NCI-H82 (cell line): Measurements from ENCODE around the gene TMCO4.

Source experiments
- DNase-seq: peaks from one replicate; lab custom pipeline; 2025; lab: John Stamatoyannopoulos, UW

TMCO4 gene

DNA sequence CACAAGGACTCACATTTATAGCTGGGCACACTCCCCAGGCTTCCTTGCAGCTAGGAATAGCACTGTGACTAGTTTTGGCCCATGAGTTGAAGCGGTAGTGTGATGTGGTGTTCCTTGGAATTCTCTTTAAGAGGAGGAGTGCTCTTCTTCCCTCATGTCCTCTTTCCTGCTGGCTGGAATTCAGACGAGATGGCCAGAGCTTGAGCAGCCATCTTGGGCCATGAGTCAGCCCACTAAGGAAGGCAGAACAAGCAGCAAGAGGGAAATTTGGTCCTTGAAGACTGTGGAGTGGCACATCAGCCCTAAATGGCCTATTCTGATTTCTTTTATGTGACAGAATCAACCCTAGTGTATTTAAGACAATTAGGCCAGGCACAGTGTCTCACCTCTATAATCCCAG, 115.0 kb downstream of the TMCO4 start:
- no peak for DNase-seq

GRCh38 chr1:19683351-19683750, 116.4 kb downstream of the TMCO4 start:
- DNase-seq: no peak

DNA sequence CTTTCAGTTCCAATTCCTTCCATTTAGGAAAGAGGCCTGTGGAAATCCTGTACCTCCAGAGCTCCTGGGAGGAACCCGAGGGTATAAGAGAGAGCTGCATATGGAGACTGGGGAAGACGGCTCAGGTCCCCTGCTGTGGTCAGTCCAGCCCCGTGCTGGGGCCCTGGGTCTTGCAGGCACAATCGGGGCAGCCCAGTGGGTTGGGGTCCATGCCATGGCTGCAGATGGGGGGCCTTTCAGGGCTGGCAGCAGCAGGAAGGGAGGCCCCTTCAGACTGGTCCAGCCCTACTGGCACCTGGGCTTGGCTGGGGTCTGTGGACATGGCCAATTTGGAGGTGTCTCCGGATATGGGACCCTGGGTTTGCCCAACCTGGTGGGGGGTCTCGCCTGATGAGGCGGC, 116.8 kb downstream of the TMCO4 start:
- DNase-seq: no peak

GRCh38 chr1:19682257-19682656, 117.5 kb downstream of the TMCO4 start:
- no peak for DNase-seq

GRCh38 chr1:19680644-19681043, 119.1 kb downstream of the TMCO4 start:
- no peak for DNase-seq

GRCh38 chr1:19679691-19680090, 120.0 kb downstream of the TMCO4 start:
- DNase-seq: no peak

- no peak for DNase-seq
Observed at GRCh38 chr1:19678931-19679453, 120.7 kb downstream of the TMCO4 start.

GRCh38 chr1:19678493-19678892, 121.2 kb downstream of the TMCO4 start:
- DNase-seq: no peak

GRCh38 chr1:19676438-19676922, 123.2 kb downstream of the TMCO4 start:
- DNase-seq: no peak

- no peak for DNase-seq
Observed at GRCh38 chr1:19675797-19676196, 123.9 kb downstream of the TMCO4 start.

DNA sequence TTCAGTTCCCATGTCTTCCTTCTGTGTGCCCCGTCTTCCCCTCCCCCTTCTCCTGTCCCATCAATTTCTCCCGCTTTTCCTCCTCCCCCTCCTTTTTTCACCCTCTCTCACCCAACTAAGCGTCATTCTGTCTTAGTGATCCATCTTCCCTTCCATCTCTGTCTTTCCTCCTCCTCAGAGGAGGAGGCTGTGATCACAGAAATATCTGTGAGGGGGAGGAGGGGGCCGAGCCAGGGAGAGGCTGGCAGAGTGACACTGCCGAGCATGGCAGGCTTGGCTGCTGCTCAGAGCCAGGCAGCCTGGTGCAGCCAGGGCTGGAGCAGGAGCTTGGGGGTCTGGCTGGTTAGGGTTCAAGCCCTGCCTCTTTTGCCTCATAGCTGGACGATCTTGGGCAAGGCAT, 127.5 kb downstream of the TMCO4 start:
- DNase-seq: no peak

DNA sequence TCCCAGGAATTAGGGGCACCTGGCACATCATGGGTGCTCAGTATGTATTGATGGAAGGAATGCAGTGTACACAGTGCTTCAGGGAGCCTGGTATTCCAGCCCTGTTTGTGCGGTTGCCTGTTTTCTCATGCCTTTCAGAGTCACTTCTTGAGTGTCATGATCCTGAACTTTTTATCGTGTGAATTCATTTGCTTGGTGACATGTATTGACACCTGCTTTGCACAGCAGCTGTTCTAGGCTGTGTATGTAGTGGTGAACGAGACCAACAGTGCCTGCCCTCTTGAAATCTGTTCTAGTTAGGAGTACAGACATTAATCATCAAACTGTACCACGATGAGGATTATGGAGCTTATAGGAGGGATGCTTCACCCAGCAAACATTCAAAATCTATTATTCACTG, 128.9 kb downstream of the TMCO4 start:
- peak; percentile 20 for DNase-seq

GRCh38 chr1:19668888-19669287, 130.8 kb downstream of the TMCO4 start:
- no peak for DNase-seq

DNA sequence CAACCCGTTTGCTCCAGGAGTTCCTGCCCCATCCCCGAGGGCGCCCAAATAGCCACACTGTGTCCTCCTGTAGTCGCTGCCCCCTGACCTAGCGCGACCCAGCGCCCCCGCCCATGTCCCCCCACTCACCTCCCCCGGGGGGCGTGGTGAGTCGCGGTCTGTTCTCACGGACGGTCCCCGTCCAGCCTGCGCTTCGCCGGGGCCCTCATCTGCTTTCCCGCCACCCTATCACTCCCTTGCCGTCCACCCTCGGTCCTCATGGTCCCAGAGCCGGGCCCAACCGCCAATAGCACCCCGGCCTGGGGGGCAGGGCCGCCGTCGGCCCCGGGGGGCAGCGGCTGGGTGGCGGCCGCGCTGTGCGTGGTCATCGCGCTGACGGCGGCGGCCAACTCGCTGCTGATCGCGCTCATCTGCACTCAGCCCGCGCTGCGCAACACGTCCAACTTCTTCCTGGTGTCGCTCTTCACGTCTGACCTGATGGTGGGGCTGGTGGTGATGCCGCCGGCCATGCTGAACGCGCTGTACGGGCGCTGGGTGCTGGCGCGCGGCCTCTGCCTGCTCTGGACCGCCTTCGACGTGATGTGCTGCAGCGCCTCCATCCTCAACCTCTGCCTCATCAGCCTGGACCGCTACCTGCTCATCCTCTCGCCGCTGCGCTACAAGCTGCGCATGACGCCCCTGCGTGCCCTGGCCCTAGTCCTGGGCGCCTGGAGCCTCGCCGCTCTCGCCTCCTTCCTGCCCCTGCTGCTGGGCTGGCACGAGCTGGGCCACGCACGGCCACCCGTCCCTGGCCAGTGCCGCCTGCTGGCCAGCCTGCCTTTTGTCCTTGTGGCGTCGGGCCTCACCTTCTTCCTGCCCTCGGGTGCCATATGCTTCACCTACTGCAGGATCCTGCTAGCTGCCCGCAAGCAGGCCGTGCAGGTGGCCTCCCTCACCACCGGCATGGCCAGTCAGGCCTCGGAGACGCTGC, 133.9 kb downstream of the TMCO4 start:
- no peak for DNase-seq

- peak; percentile 24 for DNase-seq
Observed at GRCh38 chr1:19665186-19665495, 134.6 kb downstream of the TMCO4 start.

- peak; percentile 57 for DNase-seq
Observed at GRCh38 chr1:19664453-19665185, 135.1 kb downstream of the TMCO4 start, which contains the start of gene HTR6. TSS of gene HTR6 (plus strand) at chr1:19664875. CDS start at chr1:19665754, 879 bp downstream.

DNA sequence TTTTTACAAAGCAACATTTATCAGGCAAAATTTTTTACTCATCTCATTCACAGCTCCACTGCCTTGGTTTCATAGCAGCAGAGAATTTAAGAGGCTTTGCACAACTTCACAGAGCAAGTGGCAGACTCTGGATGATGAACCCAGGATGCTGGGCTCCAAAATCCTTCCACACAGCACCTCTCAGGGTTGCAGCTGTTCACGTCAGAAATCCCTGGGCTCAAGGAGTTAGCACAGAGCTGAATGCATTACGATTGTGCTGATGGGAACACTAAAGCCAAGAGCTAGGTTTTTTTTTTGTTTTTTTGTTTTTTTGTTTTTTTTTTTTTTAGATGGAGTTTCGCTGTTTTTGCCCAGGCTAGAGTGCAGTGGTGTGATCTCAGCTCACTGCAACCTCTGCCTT, 137.4 kb downstream of the TMCO4 start:
- DNase-seq: peak; percentile 31

GRCh38 chr1:19661721-19662228, 137.9 kb downstream of the TMCO4 start:
- DNase-seq: peak; percentile 66

DNA sequence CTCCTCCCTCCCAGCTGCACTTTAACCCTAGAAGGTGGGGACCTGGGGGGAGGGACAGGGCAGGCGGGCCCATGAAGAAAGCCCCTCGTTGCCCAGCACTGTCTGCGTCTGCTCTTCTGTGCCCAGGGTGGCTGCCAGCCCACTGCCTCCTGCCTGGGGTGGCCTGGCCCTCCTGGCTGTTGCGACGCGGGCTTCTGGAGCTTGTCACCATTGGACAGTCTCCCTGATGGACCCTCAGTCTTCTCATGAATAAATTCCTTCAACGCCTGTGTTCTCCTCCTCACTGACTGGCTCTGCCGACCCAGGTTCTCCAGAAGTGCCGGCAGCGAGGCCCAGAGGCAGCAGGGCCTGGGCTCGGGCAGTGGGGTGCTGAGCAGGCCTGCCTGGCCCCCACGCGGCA, 141.5 kb downstream of the TMCO4 start:
- no peak for DNase-seq

- DNase-seq: no peak
Observed at GRCh38 chr1:19657511-19657910, 142.2 kb downstream of the TMCO4 start.

DNA sequence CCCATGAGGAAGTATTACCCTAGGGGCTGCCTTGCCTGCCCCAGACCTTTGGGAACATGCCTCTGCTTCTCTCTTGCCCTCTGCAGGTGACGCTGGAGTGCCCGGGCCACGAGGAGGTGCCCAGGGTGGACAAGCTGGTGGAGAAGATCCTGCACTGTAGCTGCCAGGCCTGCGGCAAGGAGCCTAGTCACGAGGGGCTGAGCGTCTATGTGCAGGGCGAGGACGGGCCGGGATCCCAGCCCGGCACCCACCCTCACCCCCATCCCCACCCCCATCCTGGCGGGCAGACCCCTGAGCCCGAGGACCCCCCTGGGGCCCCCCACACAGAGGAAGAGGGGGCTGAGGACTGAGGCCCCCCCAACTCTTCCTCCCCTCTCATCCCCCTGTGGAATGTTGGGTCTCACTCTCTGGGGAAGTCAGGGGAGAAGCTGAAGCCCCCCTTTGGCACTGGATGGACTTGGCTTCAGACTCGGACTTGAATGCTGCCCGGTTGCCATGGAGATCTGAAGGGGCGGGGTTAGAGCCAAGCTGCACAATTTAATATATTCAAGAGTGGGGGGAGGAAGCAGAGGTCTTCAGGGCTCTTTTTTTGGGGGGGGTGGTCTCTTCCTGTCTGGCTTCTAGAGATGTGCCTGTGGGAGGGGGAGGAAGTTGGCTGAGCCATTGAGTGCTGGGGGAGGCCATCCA, 142.8 kb downstream of the TMCO4 start:
- peak; percentile 24 for DNase-seq
